GM18498 (cell line): Measurements from ENCODE around the gene SPEG.
"Not testable (repeated sequence)": the region's sequence is repeated elsewhere in the genome, so short reads cannot be mapped to it uniquely, and the experiment has no call there.

Experiments
- ATAC-seq: cut with Tn5 transposase; IDR thresholded peaks from one replicate; pipeline ENCODE4 v1.9.1; 2021; ENCODE audit warnings: mild to moderate bottlenecking, moderate library complexity; ENCODE audit not compliant: unreplicated experiment

Gene SPEG

GRCh38 chr2:219404291-219404910 lies 30.2 kb upstream of the SPEG start:
- no peak for ATAC-seq

GRCh38 chr2:219404954-219405353 lies 29.7 kb upstream of the SPEG start:
- ATAC-seq: no peak

GRCh38 chr2:219405451-219405850 lies 29.2 kb upstream of the SPEG start:
- ATAC-seq: no peak

- no peak for ATAC-seq
Observed at GRCh38 chr2:219405958-219406860, 28.4 kb upstream of the SPEG start.

- no peak for ATAC-seq
Observed at GRCh38 chr2:219406861-219407230, 27.8 kb upstream of the SPEG start.

GRCh38 chr2:219407343-219407742 lies 27.3 kb upstream of the SPEG start:
- ATAC-seq: not testable (repeated sequence)

- no peak for ATAC-seq
Observed at GRCh38 chr2:219408204-219408603, 26.4 kb upstream of the SPEG start.

GRCh38 chr2:219408631-219409030 lies 26.0 kb upstream of the SPEG start:
- no peak for ATAC-seq

GRCh38 chr2:219409619-219410018 lies 25.0 kb upstream of the SPEG start:
- no peak for ATAC-seq

GRCh38 chr2:219410390-219410789 lies 24.3 kb upstream of the SPEG start:
- ATAC-seq: no peak

- ATAC-seq: no peak
Observed at GRCh38 chr2:219414857-219415256, 19.8 kb upstream of the SPEG start.

- no peak for ATAC-seq
Observed at GRCh38 chr2:219415580-219416234, 18.9 kb upstream of the SPEG start.

GRCh38 chr2:219416235-219416602 lies 18.4 kb upstream of the SPEG start:
- ATAC-seq: no peak

GRCh38 chr2:219416938-219417337 lies 17.7 kb upstream of the SPEG start:
- ATAC-seq: no peak

- ATAC-seq: no peak
Observed at GRCh38 chr2:219417374-219417773, 17.3 kb upstream of the SPEG start.

- ATAC-seq: no peak
Observed at GRCh38 chr2:219418155-219419011, 16.3 kb upstream of the SPEG start, which contains the start of gene DES. Gene DES, plus strand, starts transcription at chr2:219418377. Its CDS starts 86 bp downstream, at chr2:219418463.

- ATAC-seq: no peak
Observed at GRCh38 chr2:219419012-219419324, 15.7 kb upstream of the SPEG start.

- ATAC-seq: no peak
Observed at GRCh38 chr2:219419331-219420197, 15.1 kb upstream of the SPEG start.

GRCh38 chr2:219420687-219421086 lies 14.0 kb upstream of the SPEG start:
- ATAC-seq: no peak

- no peak for ATAC-seq
Observed at GRCh38 chr2:219421323-219421722, 13.3 kb upstream of the SPEG start.
